Stimulated activated CD8-positive, alpha-beta memory T cell treated with anti-CD3 and anti-CD28 coated beads, Interleukin-15, amount 100 ng/mL, for 48 hours (primary cell): ENCODE results near the gene MPDZ.

Experiments used
- DNase-seq, 2 donors: peaks; one replicate each; pipeline ENCODE4 v3.0.0-alpha.2; 2020; ENCODE audit warnings: low read depth in 2 of 2

MPDZ gene

GRCh38 chr9:13088720-13089427 is 190.6 kb downstream of the MPDZ start:
- DNase-seq: no peak

GRCh38 chr9:13083963-13084528 is 195.4 kb downstream of the MPDZ start:
- no peak for DNase-seq

- DNase-seq: no peak
These were observed 196.1 kb downstream of the MPDZ start for GRCh38 chr9:13083366-13083765.

GRCh38 chr9:13082796-13083195 is 196.7 kb downstream of the MPDZ start:
- DNase-seq: no peak

- DNase-seq: no peak
These were observed 201.3 kb downstream of the MPDZ start for GRCh38 chr9:13078164-13078563.

GRCh38 chr9:13076616-13077015 is 202.9 kb downstream of the MPDZ start:
- DNase-seq: no peak

GRCh38 chr9:13071921-13072320 is 207.6 kb downstream of the MPDZ start:
- DNase-seq: no peak

GRCh38 chr9:13070612-13071595 is 208.6 kb downstream of the MPDZ start:
- no peak for DNase-seq

- no peak for DNase-seq
These were observed 210.0 kb downstream of the MPDZ start for GRCh38 chr9:13069498-13069897.

GRCh38 chr9:13064676-13065075 is 214.8 kb downstream of the MPDZ start:
- DNase-seq: no peak

- DNase-seq: no peak
These were observed 215.5 kb downstream of the MPDZ start for GRCh38 chr9:13063880-13064459.

- no peak for DNase-seq
These were observed 218.1 kb downstream of the MPDZ start for GRCh38 chr9:13061390-13061789.
